ENCODE measurements around the gene FLT4. TPM values are rescaled to one million over a fixed set of nuclear protein-coding genes. Genes with fewer than 3 reads are reported as not detected.

FLT4 gene
- total RNA-seq, 1 experiment from 2014 or later = 4.5 TPM

Other genes with a start within 250 kb of the FLT4 start
- gene CNOT6, start 155.2 kb downstream of the FLT4 start, total RNA-seq (2014; rRNA removed) = 10.6 and 14.4 TPM in 2 replicates
- not detected in 2 replicates for gene SCGB3A1, start 58.1 kb downstream of the FLT4 start, total RNA-seq (2014; rRNA removed)
- gene OR2Y1, start 90.5 kb upstream of the FLT4 start, total RNA-seq (2014; rRNA removed) = not detected in 2 replicates
- 179 and 197 TPM in 2 replicates for gene MGAT1, start 153.2 kb upstream of the FLT4 start, total RNA-seq (2014; rRNA removed)
- gene ZFP62, start 211.7 kb upstream of the FLT4 start, total RNA-seq (2014; rRNA removed) = 17.3 and 18.0 TPM in 2 replicates
- gene BTNL8, start 249.6 kb upstream of the FLT4 start, total RNA-seq (2014; rRNA removed) = not detected in 2 replicates

Measured in LHCN-M2 (cell line).